ENCODE measurements around the gene CC2D2A. TPM values are rescaled to one million over a fixed set of nuclear protein-coding genes. Genes with fewer than 3 reads are reported as not detected.

Gene CC2D2A
- total RNA-seq (20.7 and 43.5 TPM in 2 replicates), polyA plus RNA-seq (17.3 and 29.0 TPM in 2 replicates)

DNA sequence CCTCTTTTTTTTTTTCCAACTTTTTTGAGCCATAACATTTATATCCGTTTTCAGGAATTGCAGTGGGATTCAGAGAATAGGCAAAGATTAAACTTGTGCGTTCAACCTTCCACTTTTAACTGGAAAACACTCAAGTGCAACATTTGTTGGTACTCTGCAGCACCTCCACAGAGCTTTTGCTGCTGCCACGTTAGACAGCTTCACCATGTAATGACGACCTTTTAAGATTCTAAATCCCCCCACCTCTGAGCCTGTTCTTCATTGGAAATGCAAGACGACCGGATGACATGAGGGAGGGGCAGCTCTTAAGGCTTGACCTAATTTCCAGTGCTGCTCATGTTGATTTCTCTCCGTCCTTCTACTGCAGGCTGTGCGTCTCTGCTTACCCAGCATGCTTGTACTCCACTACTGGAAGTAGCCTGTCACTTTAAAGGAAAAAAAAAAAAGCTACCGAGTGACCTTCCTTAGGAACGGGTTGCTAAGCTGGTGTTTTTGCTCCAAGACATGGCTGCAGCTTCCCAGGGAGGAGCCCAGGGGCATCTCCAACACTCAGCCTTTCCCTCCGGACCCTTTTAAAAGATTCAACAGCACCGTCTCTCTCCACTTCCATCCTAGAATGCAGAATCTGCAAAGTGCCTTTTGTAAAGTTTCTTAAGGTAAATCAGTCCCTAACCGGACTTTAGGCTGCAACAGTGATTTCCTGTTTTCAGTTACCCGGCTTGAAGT, at the start of gene CC2D2A:
Gene CC2D2A, plus strand, starts transcription at position 481 of the 726 bp plus-strand sequence. CDS start 6,051 bp downstream, outside the sequence.
- H3K4me3 ChIP-seq: peak within 1 kb of the TSS; percentile 45
- DNase-seq (ENCODE audit: low read depth in 1 of 2, low spot score in 1 of 2): peak; percentile 65 to 76
- TF ChIP-seq, protein P1, sequence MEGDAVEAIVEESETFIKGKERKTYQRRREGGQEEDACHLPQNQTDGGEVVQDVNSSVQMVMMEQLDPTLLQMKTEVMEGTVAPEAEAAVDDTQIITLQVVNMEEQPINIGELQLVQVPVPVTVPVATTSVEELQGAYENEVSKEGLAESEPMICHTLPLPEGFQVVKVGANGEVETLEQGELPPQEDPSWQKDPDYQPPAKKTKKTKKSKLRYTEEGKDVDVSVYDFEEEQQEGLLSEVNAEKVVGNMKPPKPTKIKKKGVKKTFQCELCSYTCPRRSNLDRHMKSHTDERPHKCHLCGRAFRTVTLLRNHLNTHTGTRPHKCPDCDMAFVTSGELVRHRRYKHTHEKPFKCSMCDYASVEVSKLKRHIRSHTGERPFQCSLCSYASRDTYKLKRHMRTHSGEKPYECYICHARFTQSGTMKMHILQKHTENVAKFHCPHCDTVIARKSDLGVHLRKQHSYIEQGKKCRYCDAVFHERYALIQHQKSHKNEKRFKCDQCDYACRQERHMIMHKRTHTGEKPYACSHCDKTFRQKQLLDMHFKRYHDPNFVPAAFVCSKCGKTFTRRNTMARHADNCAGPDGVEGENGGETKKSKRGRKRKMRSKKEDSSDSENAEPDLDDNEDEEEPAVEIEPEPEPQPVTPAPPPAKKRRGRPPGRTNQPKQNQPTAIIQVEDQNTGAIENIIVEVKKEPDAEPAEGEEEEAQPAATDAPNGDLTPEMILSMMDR (IDR thresholded peaks at IDR 0.05; ENCODE audit: low read depth, low read length): no peak
- no peaks in the 10 kb centered on the region for H3K27me3 ChIP-seq
- peak within 1 kb of the TSS; percentile 80 for H3K27ac ChIP-seq
- no peaks in the 10 kb centered on the region for H3K9me3 ChIP-seq (ENCODE audit: low read depth)
- H3K4me1 ChIP-seq (ENCODE audit: low read depth): peaks cover 22% of the 10 kb centered on the region
- no peaks in the 10 kb centered on the region for H3K36me3 ChIP-seq

- peak in 1 of 2 donors; percentile 77 for DNase-seq (ENCODE audit: low read depth in 1 of 2, low spot score in 1 of 2)
- no peak overlapping the region for H3K4me3 ChIP-seq
- no peak overlapping the region for H3K27ac ChIP-seq
- H3K36me3 ChIP-seq: no peaks in the 10 kb centered on the region
- H3K27me3 ChIP-seq: no peaks in the 10 kb centered on the region
- TF ChIP-seq, protein P1 (IDR thresholded peaks at IDR 0.05; ENCODE audit: low read depth, low read length): no peak
- H3K4me1 ChIP-seq (ENCODE audit: low read depth): peaks cover 15% of the 10 kb centered on the region
- H3K9me3 ChIP-seq (ENCODE audit: low read depth): no peaks in the 10 kb centered on the region
Measured at GRCh38 chr4:15420642-15421041, 49.0 kb upstream of the CC2D2A start.

DNA sequence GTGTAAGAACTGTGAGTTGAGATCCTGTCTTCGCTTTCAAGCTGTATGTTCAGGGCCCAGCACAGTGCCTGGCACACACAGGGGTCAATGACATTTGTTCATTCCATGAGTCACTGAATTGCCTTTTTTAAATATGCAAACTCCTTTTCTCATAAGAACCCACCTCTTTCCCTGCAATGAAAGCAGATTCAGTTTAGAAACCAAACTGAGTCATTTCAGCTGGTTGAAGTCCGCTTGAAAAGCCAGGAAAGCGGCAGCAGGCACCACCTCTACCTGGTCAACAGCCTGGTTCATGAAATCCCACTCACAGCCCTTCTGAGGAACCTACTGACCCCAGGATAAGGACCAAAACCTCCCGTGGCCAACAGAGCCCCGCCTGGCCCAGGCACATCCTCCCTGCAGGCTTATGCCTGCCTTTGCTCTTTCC, 46.4 kb upstream of the CC2D2A start:
- TF ChIP-seq, protein P1 (IDR thresholded peaks at IDR 0.05; ENCODE audit: low read depth, low read length): no peak
- Histone ChIP-seq H3K9me3 (ENCODE audit: low read depth) (no peaks in the 10 kb centered on the region), H3K36me3 (no peaks in the 10 kb centered on the region), H3K4me1 (ENCODE audit: low read depth) (peaks cover 20% of the 10 kb centered on the region), H3K4me3 (no peak overlapping the region), H3K27me3 (no peaks in the 10 kb centered on the region), H3K27ac (no peak overlapping the region)
- no peak for DNase-seq (ENCODE audit: low read depth in 1 of 2, low spot score in 1 of 2)

GRCh38 chr4:15425520-15425919, 44.2 kb upstream of the CC2D2A start:
- no peaks in the 10 kb centered on the region for H3K36me3 ChIP-seq
- DNase-seq (ENCODE audit: low read depth in 1 of 2, low spot score in 1 of 2): no peak
- TF ChIP-seq, protein P1 (IDR thresholded peaks at IDR 0.05; ENCODE audit: low read depth, low read length): no peak
- no peaks in the 10 kb centered on the region for H3K9me3 ChIP-seq (ENCODE audit: low read depth)
- no peak overlapping the region for H3K4me3 ChIP-seq
- H3K27me3 ChIP-seq: no peaks in the 10 kb centered on the region
- no peak overlapping the region for H3K27ac ChIP-seq
- H3K4me1 ChIP-seq (ENCODE audit: low read depth): peaks cover 20% of the 10 kb centered on the region

DNA sequence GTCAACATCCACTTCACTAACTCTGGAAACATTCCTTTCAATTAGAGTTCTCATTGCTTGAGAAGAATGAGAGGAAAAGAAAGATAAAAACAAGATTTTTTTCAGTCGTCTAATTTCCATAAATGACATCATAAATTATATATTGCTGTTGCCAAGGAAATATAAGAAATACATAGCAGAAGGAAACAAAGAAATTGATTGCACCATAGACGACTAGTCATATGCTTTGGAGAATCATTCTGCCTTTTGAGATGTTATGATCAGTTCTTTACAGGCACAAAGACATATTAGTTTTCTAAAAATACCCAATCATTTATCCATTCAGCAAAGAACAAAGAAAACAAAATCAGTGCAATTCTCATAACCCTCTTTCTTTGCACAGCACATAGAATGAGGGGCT, 42.5 kb upstream of the CC2D2A start:
- Histone ChIP-seq H3K36me3 (no peaks in the 10 kb centered on the region), H3K9me3 (ENCODE audit: low read depth) (no peaks in the 10 kb centered on the region), H3K27ac (no peak overlapping the region), H3K27me3 (no peaks in the 10 kb centered on the region), H3K4me1 (ENCODE audit: low read depth) (peaks cover 20% of the 10 kb centered on the region), H3K4me3 (no peak overlapping the region)
- DNase-seq (ENCODE audit: low read depth in 1 of 2, low spot score in 1 of 2): peak in 1 of 2 donors; percentile 28
- TF ChIP-seq, protein P1 (IDR thresholded peaks at IDR 0.05; ENCODE audit: low read depth, low read length): no peak
